Loucy (cell line): ENCODE results near the gene TOB1.
A peak's percentile ranks its signal among the peaks of the same experiment; 100 is the strongest.

Experiments
- H2AFZ ChIP-seq: fragments of 200-600 bp; sonication (generic); 2 replicates; pipeline ENCODE4 v1.6.0; 2016; ENCODE audit warnings: antibody characterized with exemption, mild to moderate bottlenecking, low read length, moderate library complexity
- H3F3A ChIP-seq: fragments of 200-600 bp; 2 replicates; pipeline ENCODE4 v1.6.0; 2016; ENCODE audit warnings: antibody characterized with exemption, low read depth, mild to moderate bottlenecking
- H3K27me3 ChIP-seq: fragments of 200-600 bp; sonication (generic); 2 replicates; pipeline ENCODE4 v1.6.1; 2014; ENCODE audit warnings: low read length, mild to moderate bottlenecking; ENCODE audit not compliant: insufficient read depth, poor library complexity, severe bottlenecking
- H3K36me3 ChIP-seq: fragments of 200-600 bp; sonication (generic); 2 replicates; pipeline ENCODE4 v1.6.1; 2016; ENCODE audit warnings: low read length; ENCODE audit not compliant: insufficient read depth
- H3K4me1 ChIP-seq: fragments of 200-600 bp; sonication (generic); 2 replicates; pipeline ENCODE4 v1.5.1; 2014; ENCODE audit warnings: low read length, mild to moderate bottlenecking; ENCODE audit not compliant: insufficient read depth, poor library complexity, severe bottlenecking
- H3K4me2 ChIP-seq: fragments of 200-600 bp; sonication (generic); 2 replicates; pipeline ENCODE4 v1.6.0; 2014; ENCODE audit warnings: antibody characterized with exemption, low read length, low read depth, mild to moderate bottlenecking; ENCODE audit not compliant: poor library complexity, severe bottlenecking
- H3K4me3 ChIP-seq: fragments of 200-600 bp; sonication (generic); 2 replicates; pipeline ENCODE4 v1.5.1; 2014; ENCODE audit warnings: low read length, mild to moderate bottlenecking, mixed read lengths; ENCODE audit not compliant: poor library complexity, severe bottlenecking
- H3K79me2 ChIP-seq: fragments of 200-600 bp; sonication (generic); 2 replicates; pipeline ENCODE4 v1.6.1; 2014; ENCODE audit warnings: low read length; ENCODE audit not compliant: insufficient read depth
- H3K9ac ChIP-seq: fragments of 200-600 bp; sonication (generic); 2 replicates; pipeline ENCODE4 v1.6.0; 2014; ENCODE audit warnings: mild to moderate bottlenecking, low read depth, low read length, moderate library complexity; ENCODE audit not compliant: poor library complexity, severe bottlenecking
- H3K9me2 ChIP-seq: fragments of 200-600 bp; sonication (generic); replicated peaks from 2 replicates; pipeline ENCODE4 v1.6.1; 2016; ENCODE audit warnings: low read depth, low read length, mixed read lengths
- H3K9me3 ChIP-seq: fragments of 200-600 bp; sonication (generic); 2 replicates; pipeline ENCODE4 v1.6.1; 2014; ENCODE audit warnings: mild to moderate bottlenecking, antibody characterized with exemption, low read length, low read depth; ENCODE audit not compliant: insufficient read depth
- H4K20me1 ChIP-seq: fragments of 200-600 bp; sonication (generic); 2 replicates; pipeline ENCODE4 v1.6.0; 2014; ENCODE audit warnings: antibody characterized with exemption, low read length, mild to moderate bottlenecking; ENCODE audit not compliant: insufficient read depth, poor library complexity, severe bottlenecking
- CTCF ChIP-seq: fragments of 200-600 bp; sonication (generic); conservative IDR thresholded peaks from 2 replicates; pipeline ENCODE4 v1.5.1; 2014; ENCODE audit warnings: mild to moderate bottlenecking, antibody characterized with exemption, low read length
- EZH2phosphoT487 ChIP-seq: fragments of 200-600 bp; IDR thresholded peaks from 2 replicates; pipeline ENCODE4 v1.6.1; 2018; ENCODE audit warnings: antibody characterized with exemption, mild to moderate bottlenecking, moderate library complexity, borderline replicate concordance

TOB1 gene

GRCh38 chr17:50866261-50866949 lies at the start of gene TOB1:
Gene TOB1, minus strand, starts transcription at chr17:50866354. Its CDS starts 2,337 bp downstream, at chr17:50864017.
- Histone ChIP-seq H3K27me3 (peaks cover 11% of the 10 kb centered on the region), H3F3A (0 out of 2 replicates have a peak, but pooled peaks cover 5% of the 10 kb centered on the region), H4K20me1 (peaks cover 17% of the 10 kb centered on the region), H3K4me2 (peak within 1 kb of the TSS; percentile 84), H2AFZ (peak within 1 kb of the TSS; percentile 86), H3K9me2 (no peaks in the 10 kb centered on the region), H3K36me3 (no peaks in the 10 kb centered on the region), H3K4me3 (peak within 1 kb of the TSS; percentile 84), H3K79me2 (peaks cover 29% of the 10 kb centered on the region), H3K4me1 (peaks cover 26% of the 10 kb centered on the region), H3K9ac (peak within 1 kb of the TSS; percentile 92), H3K9me3 (no peaks in the 10 kb centered on the region)
- no peak for TF ChIP-seq EZH2phosphoT487

GRCh38 chr17:50914505-50915063 lies 48.4 kb upstream of the TOB1 start:
- no peaks in the 10 kb centered on the region for H3K79me2 ChIP-seq
- peaks cover 6% of the 10 kb centered on the region for H3K4me1 ChIP-seq
- no peaks in the 10 kb centered on the region for H4K20me1 ChIP-seq
- no peak overlapping the region for H2AFZ ChIP-seq
- H3K4me2 ChIP-seq: no peak overlapping the region
- H3K4me3 ChIP-seq: no peak overlapping the region
- H3K36me3 ChIP-seq: no peaks in the 10 kb centered on the region
- H3K9ac ChIP-seq: no peak overlapping the region
- H3F3A ChIP-seq: no peaks in the 10 kb centered on the region
- no peak for TF ChIP-seq CTCF
- no peak for TF ChIP-seq EZH2phosphoT487
- H3K9me2 ChIP-seq: no peaks in the 10 kb centered on the region
- no peaks in the 10 kb centered on the region for H3K27me3 ChIP-seq
- no peaks in the 10 kb centered on the region for H3K9me3 ChIP-seq

GRCh38 chr17:50913120-50913519 lies 47.0 kb upstream of the TOB1 start:
- H3K27me3 ChIP-seq: no peaks in the 10 kb centered on the region
- no peak overlapping the region for H2AFZ ChIP-seq
- no peak overlapping the region for H3K4me2 ChIP-seq
- no peaks in the 10 kb centered on the region for H4K20me1 ChIP-seq
- H3K36me3 ChIP-seq: no peaks in the 10 kb centered on the region
- TF ChIP-seq EZH2phosphoT487 (no peak), CTCF (no peak)
- no peaks in the 10 kb centered on the region for H3K9me2 ChIP-seq
- no peaks in the 10 kb centered on the region for H3K9me3 ChIP-seq
- H3F3A ChIP-seq: no peaks in the 10 kb centered on the region
- H3K4me1 ChIP-seq: peaks cover 6% of the 10 kb centered on the region
- H3K79me2 ChIP-seq: no peaks in the 10 kb centered on the region
- no peak overlapping the region for H3K9ac ChIP-seq
- H3K4me3 ChIP-seq: no peak overlapping the region

- Histone ChIP-seq H4K20me1 (no peaks in the 10 kb centered on the region), H3K79me2 (no peaks in the 10 kb centered on the region), H3K9me2 (no peaks in the 10 kb centered on the region), H3K4me1 (peaks cover 6% of the 10 kb centered on the region), H3K9me3 (no peaks in the 10 kb centered on the region), H3K36me3 (no peaks in the 10 kb centered on the region), H3K27me3 (no peaks in the 10 kb centered on the region), H3F3A (no peaks in the 10 kb centered on the region), H2AFZ (no peak overlapping the region), H3K9ac (no peak overlapping the region), H3K4me2 (no peak overlapping the region), H3K4me3 (no peak overlapping the region)
- no peak for TF ChIP-seq EZH2phosphoT487
- TF ChIP-seq CTCF: no peak; the same call in 1 of the 2 replicates
These were observed 45.7 kb upstream of the TOB1 start for GRCh38 chr17:50911890-50912289.
